Left renal cortex interstitium (tissue), 4 donors: ENCODE data around the gene CLIP3. TPM values are rescaled to one million over a fixed set of nuclear protein-coding genes. Genes with fewer than 3 reads are reported as not detected.
"Not testable (repeated sequence)": the region's sequence is repeated elsewhere in the genome, so short reads cannot be mapped to it uniquely, and the experiment has no call there.

Experiments used
- DNase-seq, 4 donors: peaks; one replicate each; pipeline ENCODE4 v3.0.0-alpha.2; 2013; ENCODE audit warnings: low read depth in 4 of 4, low spot score in 2 of 4, missing footprints in 1 of 4
- polyA plus RNA-seq, 4 donors: library from polyadenylated mRNA; unstranded; fragments of 120-200 nt; gene quantifications; one replicate each; pipeline ENCODE4 v1.2.1, GENCODE V29; 2013; ENCODE audit not compliant: insufficient read length in 4 of 4

The CLIP3 gene
- polyA plus RNA-seq, 4 donors = 47.0 to 61.8 (median 57.1) TPM

DNA sequence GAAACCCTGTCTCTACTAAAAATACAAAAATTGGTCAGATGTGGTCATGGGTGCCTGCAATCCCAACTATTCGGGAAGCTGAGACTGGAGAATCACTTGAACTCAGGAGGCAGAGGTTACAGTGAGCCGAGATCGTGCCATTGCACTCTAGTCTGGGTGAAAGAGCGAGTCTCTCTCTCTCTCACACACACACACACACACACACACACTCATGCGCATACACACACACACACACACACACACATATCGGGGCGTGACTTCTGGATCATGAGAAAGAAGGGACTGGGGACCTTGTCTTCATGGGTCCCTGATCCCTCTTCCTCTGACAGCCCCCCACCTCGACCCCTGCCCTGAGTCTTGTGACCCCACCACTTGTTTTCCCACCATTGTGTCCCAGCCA, 49.5 kb downstream of the CLIP3 start:
- no peak for DNase-seq

DNA sequence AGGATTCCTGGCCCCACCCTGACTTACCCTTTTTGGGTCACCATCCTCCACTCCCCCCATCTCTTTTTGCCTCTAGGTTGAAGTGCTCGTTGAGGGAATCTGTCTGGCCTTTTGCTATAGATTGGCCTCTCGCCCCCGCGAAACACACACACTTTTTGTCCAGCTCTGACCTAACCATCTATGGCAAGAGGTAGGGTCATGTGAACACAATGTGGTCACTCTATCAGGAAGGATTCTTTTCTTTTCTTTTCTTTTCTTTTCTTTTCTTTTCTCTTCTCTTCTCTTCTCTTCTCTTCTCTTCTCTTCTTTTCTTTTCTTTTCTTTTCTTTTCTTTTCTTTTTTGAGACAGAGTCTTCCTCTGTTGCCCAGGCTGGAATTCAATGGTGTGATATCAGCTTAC, 51.7 kb downstream of the CLIP3 start:
- DNase-seq = not testable (repeated sequence)

DNA sequence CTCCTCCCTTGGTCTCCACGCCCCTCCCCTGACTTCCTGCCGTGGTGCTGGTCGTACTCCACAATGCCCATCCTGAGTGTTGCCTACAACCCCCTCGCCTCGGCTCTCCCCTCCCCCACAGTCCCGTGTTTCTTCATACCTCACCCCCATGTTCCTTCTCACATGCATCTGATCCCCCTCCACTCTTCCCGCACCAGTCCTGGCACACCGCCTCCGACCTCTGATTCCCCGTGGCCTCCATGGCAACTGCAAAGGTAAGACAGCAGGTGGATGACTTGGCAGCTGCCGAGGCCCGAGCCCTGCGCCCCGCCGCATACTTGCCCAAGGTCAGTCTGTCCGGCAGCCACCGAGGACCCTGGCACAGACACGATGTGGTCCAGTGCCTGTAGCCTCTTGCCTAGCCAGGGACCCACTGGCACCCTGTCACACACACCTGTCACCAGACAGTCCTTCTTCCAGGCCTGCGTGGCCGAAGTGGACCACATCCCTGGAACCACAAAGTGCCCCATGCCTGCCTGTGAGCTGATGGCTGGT, 53.8 kb downstream of the CLIP3 start:
- DNase-seq = no peak

DNA sequence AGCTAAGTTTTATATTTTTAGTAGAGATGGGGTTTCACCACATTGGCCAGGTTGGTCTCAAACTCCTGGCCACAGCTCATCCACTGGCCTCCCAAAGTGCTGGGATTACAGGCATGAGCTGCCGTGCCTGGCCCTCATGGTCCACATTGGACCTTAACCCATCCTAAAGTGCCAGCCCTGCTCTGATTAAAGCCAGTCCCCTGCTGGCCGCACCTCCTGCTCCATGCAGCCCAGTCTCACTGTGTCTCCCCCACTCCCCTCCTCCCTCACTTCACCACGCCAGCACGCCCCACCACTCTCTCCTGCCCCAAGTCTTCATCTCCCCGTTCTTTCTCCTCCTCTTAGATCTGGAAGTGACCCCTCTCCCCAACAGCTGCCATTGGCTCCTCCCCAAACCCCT, 54.4 kb downstream of the CLIP3 start:
- no peak for DNase-seq

DNA sequence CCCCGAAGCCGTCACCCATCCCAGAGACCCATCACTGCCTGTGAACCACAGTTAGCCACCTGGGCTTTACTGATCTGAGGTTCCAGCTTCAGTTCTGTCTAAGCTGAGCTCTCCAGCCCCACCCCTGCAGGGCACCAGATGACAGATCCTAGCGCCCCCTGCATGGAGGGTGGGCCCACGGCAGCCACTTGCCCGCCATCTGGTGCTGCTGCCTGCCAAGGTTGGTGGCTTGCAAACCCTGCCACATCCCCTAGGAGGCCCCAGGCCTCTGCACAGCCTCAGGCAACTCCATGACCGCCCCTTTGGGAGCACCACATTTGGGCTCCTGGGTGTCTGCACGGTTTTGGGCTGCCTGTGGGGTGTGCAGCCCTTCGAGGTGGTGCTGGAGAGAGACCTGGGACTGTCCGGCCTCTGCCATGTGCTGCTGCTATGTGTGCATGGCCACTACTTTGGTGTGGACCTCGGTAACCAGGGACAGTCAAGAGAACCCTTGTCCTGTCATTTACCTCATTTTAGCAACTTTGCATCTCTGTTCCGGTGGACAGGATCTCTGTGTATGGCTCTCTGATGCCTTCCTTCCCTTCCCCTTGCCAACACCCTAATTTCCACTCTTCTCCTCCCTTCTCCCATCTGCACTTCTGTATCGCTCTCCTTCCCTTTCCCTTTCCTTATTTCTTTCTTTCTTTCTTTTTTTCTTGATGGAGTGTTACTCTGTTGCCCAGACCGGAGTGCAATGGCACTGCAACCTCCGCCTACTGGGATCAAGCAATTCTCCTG, 55.0 kb downstream of the CLIP3 start:
- DNase-seq = no peak

DNA sequence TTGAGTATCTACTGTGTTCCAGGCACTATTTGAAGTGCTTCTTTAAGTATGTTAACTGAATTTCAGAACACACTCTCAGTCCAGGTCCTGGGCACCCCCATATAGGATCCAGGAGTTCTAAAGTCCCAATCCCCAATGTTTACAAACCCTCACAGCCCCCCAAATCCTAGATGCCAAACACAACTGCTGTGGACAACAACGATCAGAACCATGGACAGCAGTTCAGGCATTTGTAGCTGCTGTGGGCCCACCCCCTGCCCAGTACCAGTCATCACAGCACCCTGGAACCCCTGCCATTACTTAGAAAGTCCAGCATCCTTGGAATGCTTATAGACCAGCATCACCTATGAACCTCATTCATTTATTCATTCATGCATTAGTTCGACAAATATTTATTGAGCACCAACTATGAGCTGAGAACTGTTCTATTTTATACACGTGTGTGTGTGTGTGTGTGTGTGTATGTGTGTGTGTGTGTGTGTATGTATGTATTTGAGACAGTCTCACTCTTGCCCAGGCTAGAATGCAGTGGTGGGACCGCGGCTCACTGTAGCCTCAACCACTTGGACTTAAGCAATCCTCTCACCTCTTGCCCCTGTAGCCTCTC, 57.0 kb downstream of the CLIP3 start:
- no peak for DNase-seq

DNA sequence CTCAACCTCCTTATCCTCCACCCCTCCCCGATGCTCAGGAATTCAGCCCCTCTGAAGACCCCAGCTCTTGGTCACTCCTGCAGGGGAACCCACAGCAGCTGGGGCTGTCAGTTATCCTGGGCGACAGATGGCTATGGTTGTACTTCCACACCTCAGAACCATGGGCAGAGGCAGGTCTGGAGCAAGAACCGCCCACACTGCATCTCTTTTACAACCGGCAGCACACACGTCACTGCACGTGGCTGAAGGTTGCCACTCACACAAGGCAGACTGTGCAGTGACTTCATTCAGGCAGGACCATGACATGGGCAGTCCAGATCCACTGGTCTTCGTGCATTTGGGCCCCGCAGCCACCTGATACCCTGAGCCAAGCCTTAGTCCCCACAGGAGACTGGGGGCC, 59.2 kb downstream of the CLIP3 start:
- no peak for DNase-seq

DNA sequence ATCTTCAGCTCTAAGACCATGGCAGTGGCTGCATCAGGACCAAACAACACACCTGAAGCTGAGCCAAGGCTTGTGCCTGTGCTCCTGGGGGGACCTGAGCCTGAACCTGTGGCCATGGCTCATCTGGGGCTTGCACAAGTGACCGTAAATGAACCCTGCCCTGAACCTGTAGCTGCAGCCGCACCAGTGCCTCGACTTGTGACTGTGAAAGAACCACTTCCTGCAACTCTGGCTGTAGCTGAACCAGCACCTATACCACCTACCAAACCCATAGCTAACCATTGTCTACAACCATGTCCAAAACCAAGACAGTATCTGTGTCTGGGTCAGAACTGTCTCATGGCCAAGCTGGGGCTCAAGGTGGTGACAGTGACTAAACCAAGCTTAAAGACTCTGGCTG, 65.9 kb downstream of the CLIP3 start:
- no peak for DNase-seq

Other genes with a start within 250 kb of the CLIP3 start
- gene PRODH2, start 220.0 kb downstream of the CLIP3 start, polyA plus RNA-seq = 10 to 100 TPM; 24.2 to 60.6 (median 39.9) TPM
- 100 to 1,000 TPM; 101 to 226 (median 168) TPM for gene NPHS1, start 180.4 kb downstream of the CLIP3 start, polyA plus RNA-seq
- gene KIRREL2, start 176.0 kb downstream of the CLIP3 start, polyA plus RNA-seq = 10 to 100 TPM in 3 of 4 donors, 1 to 10 TPM in 1; 7.7 to 12.8 (median 11.5) TPM
- gene APLP1, start 164.3 kb downstream of the CLIP3 start, polyA plus RNA-seq = 10 to 100 TPM; 19.3 to 32.8 (median 28.3) TPM
- gene NFKBID, start 132.3 kb downstream of the CLIP3 start, polyA plus RNA-seq = 1 to 10 TPM; 1.3 to 6.0 (median 4.1) TPM
- 1 to 10 TPM; 3.0 to 4.5 (median 3.4) TPM for gene HCST, start 130.3 kb downstream of the CLIP3 start, polyA plus RNA-seq
- 10 to 100 TPM in 2 of 4 donors, 1 to 10 TPM in 2; 8.2 to 13.5 (median 11.1) TPM for gene TYROBP, start 124.6 kb downstream of the CLIP3 start, polyA plus RNA-seq
- 10 to 100 TPM in 3 of 4 donors, 1 to 10 TPM in 1; 8.6 to 19.9 (median 14.3) TPM for gene LRFN3, start 96.5 kb downstream of the CLIP3 start, polyA plus RNA-seq
- gene SDHAF1, start 37.7 kb downstream of the CLIP3 start, polyA plus RNA-seq = 10 to 100 TPM; 12.4 to 19.8 (median 15.0) TPM
- 10 to 100 TPM; 12.5 to 16.1 (median 13.3) TPM for gene SYNE4, start 24.1 kb downstream of the CLIP3 start, polyA plus RNA-seq
- gene ALKBH6, start 18.7 kb downstream of the CLIP3 start, polyA plus RNA-seq = 10 to 100 TPM; 11.8 to 20.5 (median 16.9) TPM
- 10 to 100 TPM; 10.8 to 16.5 (median 13.4) TPM for gene THAP8, start 21.4 kb upstream of the CLIP3 start, polyA plus RNA-seq
- gene WDR62, start 22.0 kb upstream of the CLIP3 start, polyA plus RNA-seq = 1 to 10 TPM; 3.1 to 6.4 (median 5.1) TPM
- under 1 TPM in 1 of 4 donors, not detected in 3; 0.21 TPM for gene OVOL3, start 78.3 kb upstream of the CLIP3 start, polyA plus RNA-seq
- 10 to 100 TPM; 47.4 to 78.7 (median 53.8) TPM for gene POLR2I, start 82.0 kb upstream of the CLIP3 start, polyA plus RNA-seq
- gene TBCB, start 82.6 kb upstream of the CLIP3 start, polyA plus RNA-seq = 100 to 1,000 TPM; 118 to 158 (median 128) TPM
- 100 to 1,000 TPM; 503 to 614 (median 583) TPM for gene CAPNS1, start 107.2 kb upstream of the CLIP3 start, polyA plus RNA-seq
- 10 to 100 TPM; 20.9 to 52.1 (median 31.6) TPM for gene COX7A1, start 119.6 kb upstream of the CLIP3 start, polyA plus RNA-seq
- gene ZNF565, start 181.8 kb upstream of the CLIP3 start, polyA plus RNA-seq = 1 to 10 TPM; 6.0 to 7.7 (median 6.4) TPM
- 100 to 1,000 TPM; 113 to 161 (median 129) TPM for gene ZNF146, start 182.2 kb upstream of the CLIP3 start, polyA plus RNA-seq